ENCODE results near the gene STMN1. TPM values are rescaled to one million over a fixed set of nuclear protein-coding genes. Genes with fewer than 3 reads are reported as not detected.

Gene STMN1
- polyA plus RNA-seq, 1 donor from 2014 or later, result 1,950 TPM

DNA sequence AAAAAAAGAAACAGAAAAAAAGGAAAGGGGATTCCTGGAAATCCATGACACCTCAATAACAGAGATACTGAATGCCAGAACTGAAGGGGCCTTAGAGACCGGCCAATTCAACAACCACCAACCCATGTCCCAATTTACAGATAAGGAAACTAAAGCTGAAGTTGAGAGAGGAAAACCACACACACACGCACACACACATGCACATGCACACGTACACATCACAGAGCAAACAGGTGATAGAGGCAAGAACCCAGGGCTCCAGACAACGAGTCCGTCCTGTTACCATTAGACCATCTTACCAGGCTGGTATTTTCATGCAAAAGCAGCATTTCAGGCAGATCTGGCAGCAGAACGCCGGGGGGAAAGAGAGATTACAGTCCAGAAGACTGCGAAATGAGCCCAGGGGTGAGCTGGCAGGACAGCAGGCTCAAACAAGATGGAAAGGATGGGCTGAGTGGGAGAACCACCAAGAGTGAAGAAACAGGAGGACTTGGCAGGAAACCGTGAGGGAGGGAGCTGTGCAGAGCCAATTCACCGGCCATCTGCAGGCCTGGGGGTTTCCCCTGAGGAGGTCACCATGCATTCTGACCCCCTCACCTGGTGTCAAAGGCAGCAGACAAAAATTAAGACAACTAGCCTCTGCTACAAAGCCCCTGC is 48.2 kb upstream of the STMN1 start:
- H3K27me3 ChIP-seq (ENCODE audit: insufficient read depth, low read depth, low read length), result no peaks in the 10 kb centered on the region
- no peak overlapping the region for H3K4me3 ChIP-seq (ENCODE audit: low read length)
- no peaks in the 10 kb centered on the region for H3K9me2 ChIP-seq (ENCODE audit: insufficient read depth, low read length)
- no peak overlapping the region for H2AFZ ChIP-seq (ENCODE audit: low read depth, low read length)
- H3K4me2 ChIP-seq (ENCODE audit: low read length), result no peak overlapping the region
- H3K27ac ChIP-seq (ENCODE audit: low read length), result no peak overlapping the region
- H3K9ac ChIP-seq (ENCODE audit: low read length), result no peak overlapping the region
- H4K20me1 ChIP-seq (ENCODE audit: insufficient read depth), result no peaks in the 10 kb centered on the region
- H3K36me3 ChIP-seq (ENCODE audit: insufficient read depth, low read length), result no peaks in the 10 kb centered on the region
- H3K79me2 ChIP-seq (replicated peaks; ENCODE audit: insufficient read depth, low read length), result no peaks in the 10 kb centered on the region
- no peak for TF ChIP-seq TAF1 (IDR thresholded peaks at IDR 0.05; ENCODE audit: low read depth)
- no peak for TF ChIP-seq POLR2AphosphoS5 (IDR thresholded peaks at IDR 0.05)
- TF ChIP-seq SMC3 (conservative IDR thresholded peaks at IDR 0.05; ENCODE audit: poor library complexity), result no peak
- TF ChIP-seq MXI1 (conservative IDR thresholded peaks at IDR 0.05; ENCODE audit: poor library complexity, severe bottlenecking), result no peak
- TF ChIP-seq RAD21 (conservative IDR thresholded peaks at IDR 0.05), result no peak
- TF ChIP-seq, protein P1, sequence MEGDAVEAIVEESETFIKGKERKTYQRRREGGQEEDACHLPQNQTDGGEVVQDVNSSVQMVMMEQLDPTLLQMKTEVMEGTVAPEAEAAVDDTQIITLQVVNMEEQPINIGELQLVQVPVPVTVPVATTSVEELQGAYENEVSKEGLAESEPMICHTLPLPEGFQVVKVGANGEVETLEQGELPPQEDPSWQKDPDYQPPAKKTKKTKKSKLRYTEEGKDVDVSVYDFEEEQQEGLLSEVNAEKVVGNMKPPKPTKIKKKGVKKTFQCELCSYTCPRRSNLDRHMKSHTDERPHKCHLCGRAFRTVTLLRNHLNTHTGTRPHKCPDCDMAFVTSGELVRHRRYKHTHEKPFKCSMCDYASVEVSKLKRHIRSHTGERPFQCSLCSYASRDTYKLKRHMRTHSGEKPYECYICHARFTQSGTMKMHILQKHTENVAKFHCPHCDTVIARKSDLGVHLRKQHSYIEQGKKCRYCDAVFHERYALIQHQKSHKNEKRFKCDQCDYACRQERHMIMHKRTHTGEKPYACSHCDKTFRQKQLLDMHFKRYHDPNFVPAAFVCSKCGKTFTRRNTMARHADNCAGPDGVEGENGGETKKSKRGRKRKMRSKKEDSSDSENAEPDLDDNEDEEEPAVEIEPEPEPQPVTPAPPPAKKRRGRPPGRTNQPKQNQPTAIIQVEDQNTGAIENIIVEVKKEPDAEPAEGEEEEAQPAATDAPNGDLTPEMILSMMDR (IDR thresholded peaks at IDR 0.05; ENCODE audit: poor library complexity, severe bottlenecking), result no peak
- TF ChIP-seq EZH2 (IDR thresholded peaks at IDR 0.05; ENCODE audit: borderline replicate concordance, insufficient read depth, low read length, poor library complexity, severe bottlenecking), result no peak
- TF ChIP-seq EP300 (conservative IDR thresholded peaks at IDR 0.05; ENCODE audit: poor library complexity, severe bottlenecking), result no peak
- TF ChIP-seq, protein P2, sequence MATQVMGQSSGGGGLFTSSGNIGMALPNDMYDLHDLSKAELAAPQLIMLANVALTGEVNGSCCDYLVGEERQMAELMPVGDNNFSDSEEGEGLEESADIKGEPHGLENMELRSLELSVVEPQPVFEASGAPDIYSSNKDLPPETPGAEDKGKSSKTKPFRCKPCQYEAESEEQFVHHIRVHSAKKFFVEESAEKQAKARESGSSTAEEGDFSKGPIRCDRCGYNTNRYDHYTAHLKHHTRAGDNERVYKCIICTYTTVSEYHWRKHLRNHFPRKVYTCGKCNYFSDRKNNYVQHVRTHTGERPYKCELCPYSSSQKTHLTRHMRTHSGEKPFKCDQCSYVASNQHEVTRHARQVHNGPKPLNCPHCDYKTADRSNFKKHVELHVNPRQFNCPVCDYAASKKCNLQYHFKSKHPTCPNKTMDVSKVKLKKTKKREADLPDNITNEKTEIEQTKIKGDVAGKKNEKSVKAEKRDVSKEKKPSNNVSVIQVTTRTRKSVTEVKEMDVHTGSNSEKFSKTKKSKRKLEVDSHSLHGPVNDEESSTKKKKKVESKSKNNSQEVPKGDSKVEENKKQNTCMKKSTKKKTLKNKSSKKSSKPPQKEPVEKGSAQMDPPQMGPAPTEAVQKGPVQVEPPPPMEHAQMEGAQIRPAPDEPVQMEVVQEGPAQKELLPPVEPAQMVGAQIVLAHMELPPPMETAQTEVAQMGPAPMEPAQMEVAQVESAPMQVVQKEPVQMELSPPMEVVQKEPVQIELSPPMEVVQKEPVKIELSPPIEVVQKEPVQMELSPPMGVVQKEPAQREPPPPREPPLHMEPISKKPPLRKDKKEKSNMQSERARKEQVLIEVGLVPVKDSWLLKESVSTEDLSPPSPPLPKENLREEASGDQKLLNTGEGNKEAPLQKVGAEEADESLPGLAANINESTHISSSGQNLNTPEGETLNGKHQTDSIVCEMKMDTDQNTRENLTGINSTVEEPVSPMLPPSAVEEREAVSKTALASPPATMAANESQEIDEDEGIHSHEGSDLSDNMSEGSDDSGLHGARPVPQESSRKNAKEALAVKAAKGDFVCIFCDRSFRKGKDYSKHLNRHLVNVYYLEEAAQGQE (IDR thresholded peaks at IDR 0.05; ENCODE audit: borderline replicate concordance), result no peak
- H3K9me3 ChIP-seq (ENCODE audit: low read length), result no peaks in the 10 kb centered on the region
- H3F3A ChIP-seq (ENCODE audit: insufficient read depth, low read length, poor library complexity, severe bottlenecking), result no peaks in the 10 kb centered on the region

DNA sequence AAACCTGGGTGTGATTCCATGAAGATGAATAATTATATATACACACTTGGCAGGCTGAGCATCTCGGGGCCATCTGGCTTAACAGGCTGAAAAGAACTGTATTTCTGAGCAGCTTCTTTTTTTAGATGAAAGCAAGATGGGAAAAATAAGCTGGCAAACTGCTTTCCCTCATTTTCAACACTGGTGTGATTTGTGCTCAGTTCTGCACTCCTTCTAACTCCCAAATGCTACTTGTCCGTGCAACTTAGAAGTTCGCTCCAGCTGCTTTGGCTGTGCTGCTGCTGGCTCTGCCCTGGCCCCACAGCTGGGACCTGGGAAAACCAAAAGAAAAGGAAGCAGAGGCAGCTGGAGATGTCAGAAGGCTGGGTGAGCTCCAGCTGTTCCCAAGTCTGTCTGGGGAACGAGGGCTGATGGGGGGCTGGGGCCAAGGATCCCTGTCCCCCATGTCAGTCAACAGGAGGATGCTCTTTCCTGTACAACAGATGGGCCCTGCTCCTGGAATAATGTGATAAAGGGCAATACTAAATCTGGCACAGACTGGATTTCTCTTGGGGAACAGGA is 46.7 kb upstream of the STMN1 start:
- no peaks in the 10 kb centered on the region for H4K20me1 ChIP-seq (ENCODE audit: insufficient read depth)
- no peak overlapping the region for H3K9ac ChIP-seq (ENCODE audit: low read length)
- H3K4me2 ChIP-seq (ENCODE audit: low read length), result no peak overlapping the region
- H3K79me2 ChIP-seq (replicated peaks; ENCODE audit: insufficient read depth, low read length), result no peaks in the 10 kb centered on the region
- no peaks in the 10 kb centered on the region for H3K9me2 ChIP-seq (ENCODE audit: insufficient read depth, low read length)
- no peaks in the 10 kb centered on the region for H3F3A ChIP-seq (ENCODE audit: insufficient read depth, low read length, poor library complexity, severe bottlenecking)
- no peak overlapping the region for H2AFZ ChIP-seq (ENCODE audit: low read depth, low read length)
- H3K4me3 ChIP-seq (ENCODE audit: low read length), result no peak overlapping the region
- TF ChIP-seq, protein P2 (IDR thresholded peaks at IDR 0.05; ENCODE audit: borderline replicate concordance), result no peak
- TF ChIP-seq EZH2 (IDR thresholded peaks at IDR 0.05; ENCODE audit: borderline replicate concordance, insufficient read depth, low read length, poor library complexity, severe bottlenecking) (no peak), POLR2AphosphoS5 (IDR thresholded peaks at IDR 0.05) (no peak), TAF1 (IDR thresholded peaks at IDR 0.05; ENCODE audit: low read depth) (no peak), MXI1 (conservative IDR thresholded peaks at IDR 0.05; ENCODE audit: poor library complexity, severe bottlenecking) (no peak), EP300 (conservative IDR thresholded peaks at IDR 0.05; ENCODE audit: poor library complexity, severe bottlenecking) (no peak), RAD21 (conservative IDR thresholded peaks at IDR 0.05) (no peak), SMC3 (conservative IDR thresholded peaks at IDR 0.05; ENCODE audit: poor library complexity) (no peak)
- TF ChIP-seq, protein P1 (IDR thresholded peaks at IDR 0.05; ENCODE audit: poor library complexity, severe bottlenecking), result no peak
- no peaks in the 10 kb centered on the region for H3K36me3 ChIP-seq (ENCODE audit: insufficient read depth, low read length)
- H3K27me3 ChIP-seq (ENCODE audit: insufficient read depth, low read depth, low read length), result no peaks in the 10 kb centered on the region
- H3K27ac ChIP-seq (ENCODE audit: low read length), result no peak overlapping the region
- no peaks in the 10 kb centered on the region for H3K9me3 ChIP-seq (ENCODE audit: low read length)
